DMS153 treated with DMSO at 0.1 percent for 48 hours (cell line): Measurements from ENCODE around the gene MSANTD3.
"Not testable (repeated sequence)": the region's sequence is repeated elsewhere in the genome, so short reads cannot be mapped to it uniquely, and the experiment has no call there.

Experiments used
- DNase-seq: peaks from one replicate; lab custom pipeline; 2025; ENCODE audit not compliant: unreplicated experiment; lab: John Stamatoyannopoulos, UW

Gene MSANTD3

GRCh38 chr9:100428871-100429654 lies 2.1 kb downstream of the MSANTD3 start:
- DNase-seq, result no peak

GRCh38 chr9:100430286-100430940 lies 3.5 kb downstream of the MSANTD3 start:
- DNase-seq, result no peak

GRCh38 chr9:100431886-100432285 lies 4.9 kb downstream of the MSANTD3 start:
- no peak for DNase-seq

- DNase-seq, result no peak
These were observed 5.8 kb downstream of the MSANTD3 start for GRCh38 chr9:100432736-100433135.

- DNase-seq, result no peak
These were observed 9.6 kb downstream of the MSANTD3 start for GRCh38 chr9:100436571-100436970.

GRCh38 chr9:100437860-100438805 lies 11.2 kb downstream of the MSANTD3 start:
- peak; percentile 34 for DNase-seq

GRCh38 chr9:100440071-100440470 lies 13.1 kb downstream of the MSANTD3 start:
- no peak for DNase-seq

- not testable (repeated sequence) for DNase-seq
These were observed 13.5 kb downstream of the MSANTD3 start for GRCh38 chr9:100440487-100440886.

- no peak for DNase-seq
These were observed 15.0 kb downstream of the MSANTD3 start for GRCh38 chr9:100441911-100442361.

GRCh38 chr9:100443781-100444768 lies 17.1 kb downstream of the MSANTD3 start:
- DNase-seq, result no peak

- no peak for DNase-seq
These were observed 18.4 kb downstream of the MSANTD3 start for GRCh38 chr9:100445161-100445902.

GRCh38 chr9:100445903-100446549 lies 19.1 kb downstream of the MSANTD3 start:
- DNase-seq, result no peak

- DNase-seq, result no peak
These were observed 20.1 kb downstream of the MSANTD3 start for GRCh38 chr9:100447041-100447440.

- DNase-seq, result no peak
These were observed 21.3 kb downstream of the MSANTD3 start for GRCh38 chr9:100448266-100448665.

GRCh38 chr9:100449420-100449819 lies 22.5 kb downstream of the MSANTD3 start:
- no peak for DNase-seq

- no peak for DNase-seq
These were observed 26.0 kb downstream of the MSANTD3 start for GRCh38 chr9:100452894-100453293.

GRCh38 chr9:100455470-100455869 lies 28.5 kb downstream of the MSANTD3 start:
- DNase-seq, result no peak

- no peak for DNase-seq
These were observed 30.6 kb downstream of the MSANTD3 start for GRCh38 chr9:100457517-100457916.

- no peak for DNase-seq
These were observed 33.0 kb downstream of the MSANTD3 start for GRCh38 chr9:100459963-100460362.
